Peyer's patch (tissue), 4 donors: ENCODE measurements around the gene CCN6. TPM values are rescaled to one million over a fixed set of nuclear protein-coding genes. Genes with fewer than 3 reads are reported as not detected.
A peak's percentile ranks its signal among the peaks of the same experiment; 100 is the strongest.

Source experiments
- DNase-seq, 3 donors: peaks; one replicate each; pipeline ENCODE4 v3.0.0-alpha.2; 2017 to 2019
- H3K27ac ChIP-seq, 4 donors: fragments of 200-600 bp; sonication (generic); one replicate each; pipeline ENCODE4 v1.5.1; 2016 to 2019
- H3K27me3 ChIP-seq, 2 donors: fragments of 200-600 bp; sonication (generic); one replicate each; pipeline ENCODE4 v1.5.1; 2019
- H3K36me3 ChIP-seq, 3 donors: fragments of 200-600 bp; sonication (generic); one replicate each; pipeline ENCODE4 v1.5.1; 2016 to 2019
- H3K4me1 ChIP-seq, 4 donors: fragments of 200-600 bp; sonication (generic); one replicate each; pipeline ENCODE4 v1.5.1; 2016 to 2019
- H3K4me3 ChIP-seq, 4 donors: fragments of 200-600 bp; sonication (generic); 1 replicate in 3 of 4; 2 replicates in 1 of 4; pipeline ENCODE4 v1.5.1; 2016 to 2019; ENCODE audit warnings: mild to moderate bottlenecking in 1 of 4
- H3K9me3 ChIP-seq, 4 donors: fragments of 200-600 bp; sonication (generic); one replicate each; pipeline ENCODE4 v1.5.1; 2016 to 2019; ENCODE audit warnings: mild to moderate bottlenecking in 1 of 4
- POLR2A ChIP-seq, 2 donors: fragments of 450-650 bp; IDR thresholded peaks; one replicate each; pipeline ENCODE4 v1.5.1; 2017; ENCODE audit warnings: antibody characterized with exemption in 2 of 2, mild to moderate bottlenecking in 2 of 2, moderate library complexity in 2 of 2
- total RNA-seq, 4 donors: library from RNA; depleted of rRNA; stranded (reverse); fragments of >200 nt; gene quantifications; one replicate each; pipeline ENCODE4 v1.1.0, GENCODE V29; 2016
- TF ChIP-seq, protein P1 (sequence below), 6 experiments: fragments of 450-650 bp in 4 of 6; fragments of 200-600 bp in 2 of 6; sonication (generic) in 1 of 6; IDR thresholded peaks; one replicate each; pipeline ENCODE4 v1.5.1; 2017 to 2019; ENCODE audit warnings: antibody characterized with exemption in 6 of 6, mild to moderate bottlenecking in 3 of 6, moderate library complexity in 1 of 6

Gene CCN6
- total RNA-seq, 4 donors from 2014 or later = not detected

DNA sequence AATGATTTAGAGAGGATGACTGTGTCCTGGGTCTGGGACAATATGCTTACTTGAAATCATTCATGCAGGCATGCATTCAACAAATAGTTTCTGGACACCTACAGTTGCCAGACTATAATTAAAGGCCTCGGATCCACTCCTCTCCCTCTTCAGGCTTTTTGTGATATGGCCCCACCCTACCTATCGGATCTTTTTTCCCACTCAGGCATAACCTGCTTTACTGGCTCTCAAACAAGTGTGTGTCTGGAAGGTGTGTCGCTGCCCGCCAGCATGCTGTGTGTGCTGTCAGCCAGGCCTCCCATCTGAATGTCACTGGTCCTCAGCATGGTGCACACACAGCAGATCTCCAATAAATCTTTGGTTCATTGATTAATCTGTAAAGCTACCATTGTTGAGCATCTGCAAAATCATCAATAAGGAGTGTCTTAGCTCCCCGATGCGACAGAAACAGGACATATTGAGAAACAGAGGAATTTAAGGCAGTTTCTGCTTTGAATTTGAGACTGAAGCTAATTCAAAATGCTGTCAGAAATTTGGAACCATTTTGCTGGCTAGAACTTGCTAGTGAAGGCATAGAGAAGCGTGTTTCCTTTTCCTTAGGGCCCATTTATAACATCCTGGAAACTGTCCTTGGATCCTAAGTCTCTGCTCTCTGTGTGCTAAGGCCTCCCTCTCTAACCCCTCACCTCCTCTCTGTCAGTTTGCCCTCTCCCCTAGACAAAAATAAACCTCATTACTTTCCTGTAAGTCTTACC, 23.5 kb upstream of the CCN6 start:
- H3K4me3 ChIP-seq = no peak overlapping the region
- no peaks in the 10 kb centered on the region for H3K27me3 ChIP-seq
- no peaks in the 10 kb centered on the region for H3K9me3 ChIP-seq
- no peaks in the 10 kb centered on the region for H3K36me3 ChIP-seq
- no peak for DNase-seq
- H3K27ac ChIP-seq = peak overlapping the region in 2 of 4 donors; percentile 8 to 24
- peaks cover 0 to 4% (median 0%) of the 10 kb centered on the region in 4 donors for H3K4me1 ChIP-seq
- TF ChIP-seq POLR2A (IDR thresholded peaks at IDR 0.05) = no peak
- TF ChIP-seq, protein P1, sequence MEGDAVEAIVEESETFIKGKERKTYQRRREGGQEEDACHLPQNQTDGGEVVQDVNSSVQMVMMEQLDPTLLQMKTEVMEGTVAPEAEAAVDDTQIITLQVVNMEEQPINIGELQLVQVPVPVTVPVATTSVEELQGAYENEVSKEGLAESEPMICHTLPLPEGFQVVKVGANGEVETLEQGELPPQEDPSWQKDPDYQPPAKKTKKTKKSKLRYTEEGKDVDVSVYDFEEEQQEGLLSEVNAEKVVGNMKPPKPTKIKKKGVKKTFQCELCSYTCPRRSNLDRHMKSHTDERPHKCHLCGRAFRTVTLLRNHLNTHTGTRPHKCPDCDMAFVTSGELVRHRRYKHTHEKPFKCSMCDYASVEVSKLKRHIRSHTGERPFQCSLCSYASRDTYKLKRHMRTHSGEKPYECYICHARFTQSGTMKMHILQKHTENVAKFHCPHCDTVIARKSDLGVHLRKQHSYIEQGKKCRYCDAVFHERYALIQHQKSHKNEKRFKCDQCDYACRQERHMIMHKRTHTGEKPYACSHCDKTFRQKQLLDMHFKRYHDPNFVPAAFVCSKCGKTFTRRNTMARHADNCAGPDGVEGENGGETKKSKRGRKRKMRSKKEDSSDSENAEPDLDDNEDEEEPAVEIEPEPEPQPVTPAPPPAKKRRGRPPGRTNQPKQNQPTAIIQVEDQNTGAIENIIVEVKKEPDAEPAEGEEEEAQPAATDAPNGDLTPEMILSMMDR (IDR thresholded peaks at IDR 0.05) = no peak

DNA sequence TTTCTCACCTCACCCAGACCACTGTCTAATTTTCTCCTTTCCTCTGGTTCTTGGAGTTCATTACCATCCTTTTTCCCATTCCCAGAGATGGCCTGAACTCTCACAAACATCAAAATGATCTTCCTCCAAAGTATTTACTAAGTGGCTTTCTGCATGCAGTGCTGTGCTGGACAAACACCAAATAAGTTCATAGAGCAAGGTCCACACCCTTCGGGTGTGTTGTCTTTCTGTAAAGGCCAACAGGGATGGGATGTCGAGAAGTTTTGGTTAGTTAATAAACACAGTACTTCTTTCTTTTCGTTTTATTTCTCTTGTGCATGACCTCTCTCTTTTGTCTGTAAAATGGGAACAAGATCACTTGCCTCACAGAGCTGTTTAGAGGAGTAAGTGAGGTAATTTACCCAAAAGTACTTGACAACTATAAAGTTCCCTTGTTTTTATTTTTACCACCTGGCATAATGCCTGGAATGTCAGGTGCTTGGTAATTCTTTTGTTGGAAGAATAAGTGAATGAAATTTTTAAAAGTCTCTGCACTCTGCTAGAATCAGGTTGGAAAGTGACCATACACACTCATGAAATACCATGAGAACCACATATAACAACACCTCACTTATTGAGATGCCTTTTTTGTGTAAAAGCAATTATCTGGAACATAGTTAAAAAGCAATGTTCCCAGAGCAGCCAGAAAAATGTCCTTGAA, 22.8 kb upstream of the CCN6 start:
- H3K9me3 ChIP-seq = no peaks in the 10 kb centered on the region
- peaks cover 0 to 4% (median 0%) of the 10 kb centered on the region in 4 donors for H3K4me1 ChIP-seq
- H3K27ac ChIP-seq = peak overlapping the region in 2 of 4 donors; percentile 8 to 24
- no peaks in the 10 kb centered on the region for H3K36me3 ChIP-seq
- no peaks in the 10 kb centered on the region for H3K27me3 ChIP-seq
- no peak for TF ChIP-seq POLR2A (IDR thresholded peaks at IDR 0.05)
- TF ChIP-seq, protein P1 (IDR thresholded peaks at IDR 0.05) = no peak
- no peak overlapping the region for H3K4me3 ChIP-seq
- no peak for DNase-seq

DNA sequence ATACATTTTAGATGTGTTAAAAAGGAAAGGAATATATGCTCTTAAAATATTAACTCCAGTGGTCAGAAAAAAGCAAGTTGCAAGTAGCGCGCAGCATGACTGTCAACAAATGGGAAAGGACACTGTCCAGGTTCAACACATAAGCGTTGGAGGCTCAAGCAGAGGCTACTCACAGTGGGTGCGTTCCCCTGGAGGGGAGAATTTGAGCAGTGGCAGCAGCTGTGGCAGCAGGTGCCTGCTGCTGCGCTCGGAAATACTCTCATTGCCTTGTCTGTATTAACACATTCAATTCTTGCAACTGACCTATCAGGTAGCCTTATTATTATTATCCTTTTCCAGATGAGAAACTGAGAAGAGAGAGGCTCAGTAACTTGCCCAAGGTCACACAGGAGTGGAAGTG, 21.9 kb upstream of the CCN6 start:
- H3K4me1 ChIP-seq = peaks cover 0 to 4% (median 0%) of the 10 kb centered on the region in 4 donors
- H3K36me3 ChIP-seq = no peaks in the 10 kb centered on the region
- H3K9me3 ChIP-seq = no peaks in the 10 kb centered on the region
- H3K27me3 ChIP-seq = no peaks in the 10 kb centered on the region
- H3K4me3 ChIP-seq = no peak overlapping the region
- no peak overlapping the region for H3K27ac ChIP-seq
- TF ChIP-seq, protein P1 (IDR thresholded peaks at IDR 0.05) = no peak
- TF ChIP-seq POLR2A (IDR thresholded peaks at IDR 0.05) = no peak
- DNase-seq = no peak

DNA sequence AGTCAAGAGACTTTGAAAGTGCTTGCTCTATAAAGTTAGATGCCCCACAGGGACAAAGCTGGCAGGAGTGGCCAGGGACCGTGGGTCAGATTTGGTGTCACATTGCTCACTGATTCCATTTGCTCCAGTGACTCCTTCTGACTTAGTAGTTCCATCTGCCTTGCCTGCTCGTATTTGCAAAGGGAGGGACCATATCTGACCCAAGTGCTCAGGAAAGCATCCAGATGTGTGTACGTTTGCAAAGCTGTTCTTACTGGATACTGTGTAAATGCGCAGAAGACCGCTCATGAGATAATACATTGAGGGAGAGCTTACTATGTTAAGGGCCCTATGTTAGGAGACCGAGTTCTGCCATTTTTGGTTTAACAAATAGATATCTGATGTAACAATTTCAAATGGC, 21.2 kb upstream of the CCN6 start:
- Histone ChIP-seq H3K4me3 (no peak overlapping the region), H3K4me1 (peaks cover 0 to 4% (median 0%) of the 10 kb centered on the region in 4 donors), H3K27me3 (no peaks in the 10 kb centered on the region), H3K9me3 (no peaks in the 10 kb centered on the region), H3K27ac (no peak overlapping the region), H3K36me3 (no peaks in the 10 kb centered on the region)
- TF ChIP-seq POLR2A (IDR thresholded peaks at IDR 0.05) = no peak
- TF ChIP-seq, protein P1 (IDR thresholded peaks at IDR 0.05) = no peak
- no peak for DNase-seq

GRCh38 chr6:112033791-112034615, 19.9 kb upstream of the CCN6 start:
- no peaks in the 10 kb centered on the region for H3K9me3 ChIP-seq
- peak overlapping the region in 1 of 4 donors; percentile 57 for H3K27ac ChIP-seq

More at GRCh38 chr6:112033791-112034615, 19.9 kb upstream of the CCN6 start:
- H3K4me1 ChIP-seq = peaks cover 0 to 4% (median 0%) of the 10 kb centered on the region in 4 donors
- no peaks in the 10 kb centered on the region for H3K36me3 ChIP-seq
- DNase-seq = no peak
- no peak overlapping the region for H3K4me3 ChIP-seq
- TF ChIP-seq, protein P1 (IDR thresholded peaks at IDR 0.05) = no peak
- no peak for TF ChIP-seq POLR2A (IDR thresholded peaks at IDR 0.05)
- no peaks in the 10 kb centered on the region for H3K27me3 ChIP-seq
